Measurements from ENCODE around the gene ZNF79.

ZNF79 gene

GRCh38 chr9:127479507-127480081 is 55.4 kb downstream of the ZNF79 start:
- DNase-seq (ENCODE audit: extremely low spot score) = no peak
- CTCF ChIA-PET = no interaction called here

DNA sequence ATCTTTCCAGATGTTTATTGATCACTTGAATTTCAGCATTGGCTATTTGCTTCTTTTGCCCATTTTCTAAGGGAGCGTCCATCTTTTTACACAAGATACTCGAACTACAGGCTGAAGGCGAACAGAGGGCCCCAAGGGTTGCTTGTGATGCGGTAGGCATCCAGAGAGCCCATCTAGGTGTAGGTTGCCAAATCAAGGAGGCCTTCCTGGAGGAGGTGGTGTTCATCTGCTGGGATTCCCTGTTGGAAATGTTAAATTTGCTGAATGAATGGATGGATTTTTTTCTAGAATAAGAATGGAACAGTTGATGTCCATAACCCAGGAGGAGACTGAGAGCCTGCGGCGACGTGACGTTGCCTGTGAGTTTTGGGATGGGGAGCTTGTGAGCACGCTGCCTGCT is 58.5 kb downstream of the ZNF79 start:
- CTCF ChIA-PET = no interaction called here
- POLR2A ChIA-PET = no interaction called here
- no peak for DNase-seq (ENCODE audit: extremely low spot score)
- TF ChIP-seq FOXM1 (IDR thresholded peaks at IDR 0.05; ENCODE audit: borderline replicate concordance) = no peak
- TF ChIP-seq, protein P1, sequence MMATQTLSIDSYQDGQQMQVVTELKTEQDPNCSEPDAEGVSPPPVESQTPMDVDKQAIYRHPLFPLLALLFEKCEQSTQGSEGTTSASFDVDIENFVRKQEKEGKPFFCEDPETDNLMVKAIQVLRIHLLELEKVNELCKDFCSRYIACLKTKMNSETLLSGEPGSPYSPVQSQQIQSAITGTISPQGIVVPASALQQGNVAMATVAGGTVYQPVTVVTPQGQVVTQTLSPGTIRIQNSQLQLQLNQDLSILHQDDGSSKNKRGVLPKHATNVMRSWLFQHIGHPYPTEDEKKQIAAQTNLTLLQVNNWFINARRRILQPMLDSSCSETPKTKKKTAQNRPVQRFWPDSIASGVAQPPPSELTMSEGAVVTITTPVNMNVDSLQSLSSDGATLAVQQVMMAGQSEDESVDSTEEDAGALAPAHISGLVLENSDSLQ (IDR thresholded peaks at IDR 0.05) = no peak
- TF ChIP-seq CTBP1 (IDR thresholded peaks at IDR 0.05; ENCODE audit: borderline replicate concordance) = no peak
- TF ChIP-seq TARDBP (IDR thresholded peaks at IDR 0.05) = no peak
- no peak for TF ChIP-seq ARNT (IDR thresholded peaks at IDR 0.05)
- no peak for TF ChIP-seq SUZ12 (IDR thresholded peaks at IDR 0.05)
- no peak for TF ChIP-seq FOXK2 (IDR thresholded peaks at IDR 0.05)

More at GRCh38 chr9:127479507-127480081, 55.4 kb downstream of the ZNF79 start:
- POLR2A ChIA-PET = no interaction called here
- TF ChIP-seq SUZ12 (IDR thresholded peaks at IDR 0.05) = no peak
- no peak for TF ChIP-seq CTBP1 (IDR thresholded peaks at IDR 0.05; ENCODE audit: borderline replicate concordance)
- no peak for TF ChIP-seq NFRKB (IDR thresholded peaks at IDR 0.05)

GRCh38 chr9:127485995-127486394 is 61.8 kb downstream of the ZNF79 start:
- no peak for DNase-seq (ENCODE audit: extremely low spot score)
- ChIA-PET CTCF (no interaction called here), POLR2A (no interaction called here)
- TF ChIP-seq NFRKB (IDR thresholded peaks at IDR 0.05) (no peak), HDGF (IDR thresholded peaks at IDR 0.05; ENCODE audit: borderline replicate concordance) (no peak), BHLHE40 (IDR thresholded peaks at IDR 0.05; ENCODE audit: borderline replicate concordance) (no peak), ARNT (IDR thresholded peaks at IDR 0.05) (no peak), L3MBTL2 (conservative IDR thresholded peaks at IDR 0.05) (no peak), SUZ12 (IDR thresholded peaks at IDR 0.05) (no peak), ZNF384 (IDR thresholded peaks at IDR 0.05) (no peak), CTBP1 (IDR thresholded peaks at IDR 0.05; ENCODE audit: borderline replicate concordance) (no peak), LEF1 (IDR thresholded peaks at IDR 0.05; ENCODE audit: borderline replicate concordance) (no peak), FOXK2 (IDR thresholded peaks at IDR 0.05) (no peak), SP1 (IDR thresholded peaks at IDR 0.05) (no peak), FOXM1 (IDR thresholded peaks at IDR 0.05; ENCODE audit: borderline replicate concordance) (no peak), TARDBP (IDR thresholded peaks at IDR 0.05) (no peak)
- TF ChIP-seq, protein P1 (IDR thresholded peaks at IDR 0.05) = no peak

DNA sequence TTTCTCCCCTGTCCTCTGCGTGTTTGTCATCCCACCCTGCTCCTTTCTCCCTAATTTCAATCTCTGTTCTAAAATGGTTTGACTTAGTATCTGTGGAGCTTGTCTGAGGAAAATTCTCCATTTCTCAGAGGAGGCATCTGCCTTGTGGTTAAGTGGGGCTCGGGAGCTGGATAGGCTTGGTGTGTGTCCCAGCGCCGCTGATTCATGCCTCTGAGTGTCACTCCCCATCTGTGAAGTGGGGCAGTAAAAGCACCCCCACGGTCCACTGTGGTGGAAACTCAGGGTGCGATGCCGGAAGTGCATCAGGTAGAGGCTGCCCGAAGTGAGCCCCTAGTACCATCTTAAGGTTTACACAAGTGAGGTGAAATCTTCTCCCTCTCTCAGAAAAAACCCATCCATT is 64.8 kb downstream of the ZNF79 start:
- no peak for DNase-seq (ENCODE audit: extremely low spot score)

DNA sequence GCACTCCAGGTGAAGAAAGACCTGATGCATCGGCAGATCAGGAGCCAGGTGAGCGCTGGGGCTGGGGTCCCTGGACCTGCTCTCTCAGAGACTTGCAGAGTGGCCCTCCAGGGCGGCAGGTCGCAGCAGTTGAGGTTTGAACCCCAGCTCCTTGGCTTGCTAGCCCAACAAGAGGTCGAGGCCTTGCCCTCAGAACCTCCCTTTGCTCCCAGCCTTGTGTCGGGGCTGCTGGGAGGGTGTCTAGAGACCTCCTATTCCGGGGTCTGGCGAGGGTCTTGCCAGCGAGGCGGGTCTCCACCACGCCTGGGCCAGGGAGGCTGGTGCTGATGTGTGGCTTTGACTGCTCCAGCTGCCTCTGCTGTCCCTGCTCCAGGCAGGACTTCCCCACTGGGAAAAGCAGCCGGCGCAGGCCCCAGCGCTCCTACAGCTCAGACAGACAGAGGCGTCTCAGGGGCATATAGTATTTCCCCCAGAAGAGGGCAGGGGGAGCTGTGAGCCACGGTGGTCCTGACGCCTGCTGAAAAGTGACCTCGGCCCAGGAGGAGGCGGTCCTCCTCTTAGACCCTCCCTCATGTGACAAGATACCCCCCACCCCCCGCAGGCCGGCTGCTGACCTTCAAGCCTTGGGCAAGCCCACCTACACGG is 65.4 kb downstream of the ZNF79 start:
- POLR2A ChIA-PET = no interaction called here
- TF ChIP-seq NFRKB (IDR thresholded peaks at IDR 0.05) (no peak), LEF1 (IDR thresholded peaks at IDR 0.05; ENCODE audit: borderline replicate concordance) (no peak), SP1 (IDR thresholded peaks at IDR 0.05) (no peak), BHLHE40 (IDR thresholded peaks at IDR 0.05; ENCODE audit: borderline replicate concordance) (no peak), ZNF384 (IDR thresholded peaks at IDR 0.05) (no peak), ELF4 (IDR thresholded peaks at IDR 0.05) (no peak), SUZ12 (IDR thresholded peaks at IDR 0.05) (no peak), TARDBP (IDR thresholded peaks at IDR 0.05) (no peak), L3MBTL2 (conservative IDR thresholded peaks at IDR 0.05) (no peak), ARNT (IDR thresholded peaks at IDR 0.05) (no peak), FOXM1 (IDR thresholded peaks at IDR 0.05; ENCODE audit: borderline replicate concordance) (no peak), FOXK2 (IDR thresholded peaks at IDR 0.05) (no peak), CTBP1 (IDR thresholded peaks at IDR 0.05; ENCODE audit: borderline replicate concordance) (no peak), FOXA1 (IDR thresholded peaks at IDR 0.05) (no peak), HDGF (IDR thresholded peaks at IDR 0.05; ENCODE audit: borderline replicate concordance) (no peak)
- TF ChIP-seq, protein P1 (IDR thresholded peaks at IDR 0.05) = no peak
- CTCF ChIA-PET = no interaction called here
- peak; percentile 42 for DNase-seq (ENCODE audit: extremely low spot score)

More for the DNA sequence above, 64.8 kb downstream of the ZNF79 start:
- no peak for TF ChIP-seq TARDBP (IDR thresholded peaks at IDR 0.05)
- TF ChIP-seq CTBP1 (IDR thresholded peaks at IDR 0.05; ENCODE audit: borderline replicate concordance) = no peak
- no peak for TF ChIP-seq ZNF384 (IDR thresholded peaks at IDR 0.05)
- POLR2A ChIA-PET = no interaction called here
- CTCF ChIA-PET = no interaction called here

- TF ChIP-seq, protein P1 (IDR thresholded peaks at IDR 0.05) = no peak
- TF ChIP-seq FOXM1 (IDR thresholded peaks at IDR 0.05; ENCODE audit: borderline replicate concordance) (no peak), FOXA1 (IDR thresholded peaks at IDR 0.05) (no peak), ELF4 (IDR thresholded peaks at IDR 0.05) (no peak), ZNF384 (IDR thresholded peaks at IDR 0.05) (no peak), SP1 (IDR thresholded peaks at IDR 0.05) (no peak), LEF1 (IDR thresholded peaks at IDR 0.05; ENCODE audit: borderline replicate concordance) (no peak), TARDBP (IDR thresholded peaks at IDR 0.05) (no peak), FOXK2 (IDR thresholded peaks at IDR 0.05) (no peak), NFRKB (IDR thresholded peaks at IDR 0.05) (no peak), BHLHE40 (IDR thresholded peaks at IDR 0.05; ENCODE audit: borderline replicate concordance) (no peak), SUZ12 (IDR thresholded peaks at IDR 0.05) (no peak), HDGF (IDR thresholded peaks at IDR 0.05; ENCODE audit: borderline replicate concordance) (no peak), ARNT (IDR thresholded peaks at IDR 0.05) (no peak), CTBP1 (IDR thresholded peaks at IDR 0.05; ENCODE audit: borderline replicate concordance) (no peak), L3MBTL2 (conservative IDR thresholded peaks at IDR 0.05) (no peak)
- CTCF ChIA-PET = interaction anchor here (0.7 to 1.0 kb wide), 2 partner anchors 12 to 14 kb away, joined by 3 to 5 read pairs; no protein-coding TSS in a partner anchor
These were observed 66.5 kb downstream of the ZNF79 start for GRCh38 chr9:127490535-127491230.

More at GRCh38 chr9:127490535-127491230, 66.5 kb downstream of the ZNF79 start:
- POLR2A ChIA-PET = no interaction called here
- no peak for DNase-seq (ENCODE audit: extremely low spot score)

Data from HEK293T (cell line).